Measurements from ENCODE around the gene STK32B. TPM values are rescaled to one million over a fixed set of nuclear protein-coding genes. Genes with fewer than 3 reads are reported as not detected.

The STK32B gene
- total and polyA plus RNA-seq, 9 of the 15 experiments (the other 6 are each of a cell fraction or from before 2014, with no cell fraction given) = 0.03 to 0.20 (median 0.07) TPM; not detected in 2

DNA sequence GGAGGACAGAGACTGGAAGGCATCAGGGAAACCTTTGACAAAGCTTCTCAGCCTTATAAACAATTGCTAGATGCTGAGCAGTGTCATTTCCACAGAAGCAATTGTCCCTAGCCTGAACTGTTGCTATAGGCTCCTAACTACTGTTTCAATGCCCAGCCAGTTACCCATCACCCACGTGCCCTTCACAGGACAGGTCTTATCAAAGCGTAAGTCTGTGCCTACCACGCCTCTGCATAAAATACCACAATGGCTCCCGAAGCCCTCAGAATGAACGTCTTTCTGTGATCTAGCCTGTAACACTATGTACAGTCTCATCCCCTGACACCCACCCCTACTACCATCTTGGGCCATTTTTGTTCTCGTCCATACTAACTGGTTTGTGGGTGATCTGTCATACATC is 134.3 kb downstream of the STK32B start (continued):
- no peak for TF ChIP-seq ZBTB40 (IDR thresholded peaks at IDR 0.05)
- no peak for TF ChIP-seq ZBTB40 (CRISPR knock-in tag; IDR thresholded peaks at IDR 0.05)
- TF ChIP-seq ZNF785 (CRISPR knock-in tag; IDR thresholded peaks at IDR 0.05) = no peak
- TF ChIP-seq, protein P1, sequence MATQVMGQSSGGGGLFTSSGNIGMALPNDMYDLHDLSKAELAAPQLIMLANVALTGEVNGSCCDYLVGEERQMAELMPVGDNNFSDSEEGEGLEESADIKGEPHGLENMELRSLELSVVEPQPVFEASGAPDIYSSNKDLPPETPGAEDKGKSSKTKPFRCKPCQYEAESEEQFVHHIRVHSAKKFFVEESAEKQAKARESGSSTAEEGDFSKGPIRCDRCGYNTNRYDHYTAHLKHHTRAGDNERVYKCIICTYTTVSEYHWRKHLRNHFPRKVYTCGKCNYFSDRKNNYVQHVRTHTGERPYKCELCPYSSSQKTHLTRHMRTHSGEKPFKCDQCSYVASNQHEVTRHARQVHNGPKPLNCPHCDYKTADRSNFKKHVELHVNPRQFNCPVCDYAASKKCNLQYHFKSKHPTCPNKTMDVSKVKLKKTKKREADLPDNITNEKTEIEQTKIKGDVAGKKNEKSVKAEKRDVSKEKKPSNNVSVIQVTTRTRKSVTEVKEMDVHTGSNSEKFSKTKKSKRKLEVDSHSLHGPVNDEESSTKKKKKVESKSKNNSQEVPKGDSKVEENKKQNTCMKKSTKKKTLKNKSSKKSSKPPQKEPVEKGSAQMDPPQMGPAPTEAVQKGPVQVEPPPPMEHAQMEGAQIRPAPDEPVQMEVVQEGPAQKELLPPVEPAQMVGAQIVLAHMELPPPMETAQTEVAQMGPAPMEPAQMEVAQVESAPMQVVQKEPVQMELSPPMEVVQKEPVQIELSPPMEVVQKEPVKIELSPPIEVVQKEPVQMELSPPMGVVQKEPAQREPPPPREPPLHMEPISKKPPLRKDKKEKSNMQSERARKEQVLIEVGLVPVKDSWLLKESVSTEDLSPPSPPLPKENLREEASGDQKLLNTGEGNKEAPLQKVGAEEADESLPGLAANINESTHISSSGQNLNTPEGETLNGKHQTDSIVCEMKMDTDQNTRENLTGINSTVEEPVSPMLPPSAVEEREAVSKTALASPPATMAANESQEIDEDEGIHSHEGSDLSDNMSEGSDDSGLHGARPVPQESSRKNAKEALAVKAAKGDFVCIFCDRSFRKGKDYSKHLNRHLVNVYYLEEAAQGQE (IDR thresholded peaks at IDR 0.05; ENCODE audit: borderline replicate concordance) = no peak
- TF ChIP-seq, protein P1 (CRISPR knock-in tag; IDR thresholded peaks at IDR 0.05; ENCODE audit: low read depth) = no peak
- no peak for TF ChIP-seq HDAC1 (IDR thresholded peaks at IDR 0.05)
- no peak for TF ChIP-seq ZNF41 (CRISPR knock-in tag; conservative IDR thresholded peaks at IDR 0.05)
- TF ChIP-seq TAF7 (tag; IDR thresholded peaks at IDR 0.05) = no peak
- no peak for TF ChIP-seq HBP1 (CRISPR knock-in tag; IDR thresholded peaks at IDR 0.05)
